ENCODE results near the gene ADGRG3. TPM values are rescaled to one million over a fixed set of nuclear protein-coding genes. Genes with fewer than 3 reads are reported as not detected.

The ADGRG3 gene
- total RNA-seq, 1 donor from 2014 or later, result 7.7 TPM

DNA sequence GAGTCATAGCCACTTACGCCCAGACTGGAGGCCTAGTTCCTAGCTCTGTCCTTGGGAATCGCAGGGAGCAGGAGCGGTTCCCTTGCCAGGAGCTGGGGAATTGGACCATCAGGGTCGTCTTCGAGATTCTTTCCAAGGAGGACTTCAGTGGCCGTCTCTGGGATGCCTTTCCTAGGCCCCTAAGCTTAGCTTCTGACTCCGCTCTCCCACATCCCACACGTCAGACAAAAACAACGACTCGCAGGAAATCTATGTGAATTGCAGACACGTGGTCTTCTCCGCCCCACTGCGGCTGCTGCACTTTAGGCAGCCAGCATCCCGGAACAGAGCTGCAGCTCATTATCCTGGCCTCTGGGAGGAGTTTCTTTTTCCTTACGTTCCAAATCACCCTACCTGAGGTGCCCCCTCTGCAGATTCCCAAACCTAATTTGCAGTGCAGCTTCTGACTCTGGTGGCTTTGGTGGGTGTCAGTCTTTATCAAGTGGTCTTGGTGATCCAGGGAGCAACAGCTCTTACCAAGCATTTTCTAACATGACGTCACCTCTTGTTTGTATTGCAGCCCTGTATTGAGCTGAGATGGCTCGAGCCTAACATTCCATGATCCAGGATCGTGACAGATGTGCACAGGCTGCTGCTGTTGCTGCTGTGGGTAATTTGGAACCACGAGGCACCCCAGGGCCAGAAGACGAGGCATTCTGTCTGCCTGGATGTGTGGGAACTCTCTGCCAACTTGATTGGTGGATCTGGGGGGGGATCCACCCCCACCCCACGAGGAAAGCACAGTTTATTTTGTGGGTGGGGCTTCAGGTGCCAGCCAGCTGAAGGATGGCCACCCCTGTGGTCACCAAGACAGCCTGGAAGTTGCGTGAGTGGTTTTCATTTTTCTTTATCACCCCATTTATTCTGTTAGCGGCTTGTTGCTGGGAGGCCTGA lies 68.6 kb downstream of the ADGRG3 start:
- peak overlapping the region; percentile 89 for H3K4me3 ChIP-seq
- no peaks in the 10 kb centered on the region for H3K36me3 ChIP-seq
- ATAC-seq (peak in 1 of 2 donors; percentile 30), DNase-seq (no peak)
- H3K27ac ChIP-seq, result peak overlapping the region; percentile 85
- H3K27me3 ChIP-seq (ENCODE audit: low read depth), result no peaks in the 10 kb centered on the region
- H3K4me1 ChIP-seq, result peaks cover 19% of the 10 kb centered on the region
- intact Hi-C loops (cut with DNase I), result no loop called here
- TF ChIP-seq CTCF (IDR thresholded peaks at IDR 0.05), result peak; percentile 15
- no peaks in the 10 kb centered on the region for H3K9me3 ChIP-seq

DNA sequence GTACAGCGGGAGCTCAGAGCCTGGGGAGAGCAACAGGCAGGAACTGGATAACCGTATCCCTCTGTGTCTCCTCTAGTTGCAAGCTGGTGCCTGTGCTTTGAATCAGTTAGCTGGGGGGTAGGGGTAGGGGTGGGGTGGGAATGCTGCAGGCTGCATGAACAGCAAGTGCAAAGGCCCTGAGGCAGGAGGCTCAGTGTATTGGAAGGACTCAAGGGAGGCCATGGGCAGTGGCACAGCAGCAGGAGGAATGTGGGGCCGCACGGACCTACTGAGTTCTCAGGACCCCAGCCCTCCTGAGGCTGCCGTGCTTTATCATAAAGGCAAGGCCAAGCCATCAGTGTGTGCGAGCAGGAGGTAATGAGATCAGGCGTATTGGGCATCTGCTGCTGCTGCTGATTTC lies 70.7 kb downstream of the ADGRG3 start:
- intact Hi-C loops (cut with DNase I), result no loop called here
- DNase-seq (no peak), ATAC-seq (no peak)
- Histone ChIP-seq H3K4me1 (peaks cover 19% of the 10 kb centered on the region), H3K9me3 (no peaks in the 10 kb centered on the region), H3K27me3 (ENCODE audit: low read depth) (no peaks in the 10 kb centered on the region), H3K36me3 (peaks cover 16% of the 10 kb centered on the region), H3K27ac (no peak overlapping the region), H3K4me3 (no peak overlapping the region)
- no peak for TF ChIP-seq CTCF (IDR thresholded peaks at IDR 0.05)

Other genes with a start within 250 kb of the ADGRG3 start
- 37.0 TPM for gene CIAPIN1, start 220.9 kb upstream of the ADGRG3 start, total RNA-seq
- gene COQ9, start 220.8 kb upstream of the ADGRG3 start, total RNA-seq, result 37.2 TPM
- gene POLR2C, start 205.6 kb upstream of the ADGRG3 start, total RNA-seq, result 76.0 TPM
- gene DOK4, start 181.8 kb upstream of the ADGRG3 start, total RNA-seq, result 57.3 TPM
- 12.8 TPM for gene CCDC102A, start 131.7 kb upstream of the ADGRG3 start, total RNA-seq
- 1.4 TPM for gene ADGRG5, start 125.7 kb upstream of the ADGRG3 start, total RNA-seq
- 37.9 TPM for gene ADGRG1, start 39.7 kb upstream of the ADGRG3 start, total RNA-seq
- gene DRC7, start 26.5 kb downstream of the ADGRG3 start, total RNA-seq, result 4.3 TPM
- 18.0 TPM for gene KATNB1, start 67.5 kb downstream of the ADGRG3 start, total RNA-seq
- 70.9 TPM for gene KIFC3, start 134.2 kb downstream of the ADGRG3 start, total RNA-seq